ENCODE measurements around the gene RTP5.
"Not testable (repeated sequence)": the region's sequence is repeated elsewhere in the genome, so short reads cannot be mapped to it uniquely, and the experiment has no call there.

The RTP5 gene

GRCh38 chr2:241869087-241869961, at the start of gene RTP5:
TSS of gene RTP5 (plus strand) at chr2:241869729. CDS start at chr2:241869757, 28 bp downstream.
- no peak for DNase-seq

- not testable (repeated sequence) for DNase-seq
Observed at GRCh38 chr2:241819947-241820624, 49.4 kb upstream of the RTP5 start.

DNA sequence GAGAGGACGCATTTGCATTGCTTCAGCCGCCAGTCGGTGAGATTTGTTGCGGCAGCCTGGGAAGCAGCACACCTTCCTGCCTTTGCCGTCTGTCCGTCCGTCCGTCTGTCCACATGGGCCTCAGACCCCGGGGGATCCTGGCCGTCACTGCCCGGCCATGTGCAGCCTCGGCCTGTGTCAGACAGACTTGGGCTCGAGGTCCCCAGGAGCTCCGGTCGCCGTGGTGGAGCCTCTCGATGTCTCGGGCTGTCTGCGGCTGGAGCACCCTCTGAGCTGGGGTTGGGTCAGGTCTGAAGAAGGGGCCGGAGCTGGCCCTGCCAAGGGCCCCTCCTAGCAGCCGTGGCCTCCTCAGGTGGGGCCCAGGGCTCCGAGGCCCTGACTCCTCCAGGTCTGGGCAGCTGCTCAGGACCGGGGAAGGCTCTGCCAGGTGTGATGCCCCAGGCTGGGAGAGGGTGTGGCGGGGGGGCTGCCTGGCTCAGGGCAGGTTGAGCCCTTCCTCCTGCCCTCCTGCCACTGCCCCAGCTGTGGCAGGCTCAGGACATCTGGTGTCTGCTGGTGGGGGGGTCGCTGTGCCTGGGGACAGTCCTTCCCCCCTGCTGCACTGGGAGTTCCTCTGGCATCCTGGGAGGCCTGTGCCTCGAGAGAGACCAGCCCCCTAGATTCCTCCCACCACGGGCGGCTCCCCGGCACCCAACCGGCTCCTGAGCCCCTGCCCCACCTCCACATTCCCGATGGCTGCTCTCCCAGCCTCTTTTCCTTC, 48.7 kb upstream of the RTP5 start:
- no peak for DNase-seq

DNA sequence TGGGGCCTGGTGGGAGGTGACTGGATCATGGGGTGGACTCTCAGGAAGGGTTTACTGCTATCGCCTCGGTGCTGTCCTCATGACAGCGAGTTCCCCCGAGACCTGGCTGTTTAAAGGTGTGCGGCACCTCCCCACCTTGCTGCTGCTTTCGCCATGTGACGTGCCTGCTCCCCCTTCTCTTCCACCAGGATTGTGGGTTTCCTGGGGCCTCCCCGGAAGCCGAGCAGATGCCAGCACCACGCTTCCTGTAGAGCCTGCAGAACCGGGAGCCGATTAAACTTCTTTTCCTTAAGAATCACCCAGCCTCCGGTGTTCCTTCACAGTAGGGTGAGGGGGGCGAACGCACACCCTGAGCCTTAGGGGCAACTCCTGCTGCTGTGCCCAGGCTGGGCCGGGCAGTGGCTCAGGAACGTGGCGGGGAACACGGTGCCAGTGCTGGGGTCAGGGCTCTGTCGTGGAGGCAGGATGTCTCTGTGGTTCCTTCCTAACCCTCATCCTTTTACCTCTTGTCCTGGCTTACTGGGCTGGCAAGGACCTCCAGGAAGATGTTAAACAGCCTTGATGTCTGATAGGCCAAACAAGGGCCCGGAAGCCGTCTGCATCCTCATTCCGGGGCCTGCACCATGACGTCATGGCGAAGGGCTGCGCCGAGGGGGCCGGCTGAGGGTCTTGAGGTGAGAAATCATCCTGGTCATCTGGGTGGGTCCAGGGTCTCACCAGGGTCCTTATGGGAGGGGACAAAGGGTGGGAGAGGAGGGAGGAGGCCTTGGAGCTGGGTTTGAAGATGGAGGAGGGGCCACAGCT, 47.9 kb upstream of the RTP5 start:
- no peak for DNase-seq

GRCh38 chr2:241822264-241822623, 47.3 kb upstream of the RTP5 start:
- DNase-seq, result no peak

DNA sequence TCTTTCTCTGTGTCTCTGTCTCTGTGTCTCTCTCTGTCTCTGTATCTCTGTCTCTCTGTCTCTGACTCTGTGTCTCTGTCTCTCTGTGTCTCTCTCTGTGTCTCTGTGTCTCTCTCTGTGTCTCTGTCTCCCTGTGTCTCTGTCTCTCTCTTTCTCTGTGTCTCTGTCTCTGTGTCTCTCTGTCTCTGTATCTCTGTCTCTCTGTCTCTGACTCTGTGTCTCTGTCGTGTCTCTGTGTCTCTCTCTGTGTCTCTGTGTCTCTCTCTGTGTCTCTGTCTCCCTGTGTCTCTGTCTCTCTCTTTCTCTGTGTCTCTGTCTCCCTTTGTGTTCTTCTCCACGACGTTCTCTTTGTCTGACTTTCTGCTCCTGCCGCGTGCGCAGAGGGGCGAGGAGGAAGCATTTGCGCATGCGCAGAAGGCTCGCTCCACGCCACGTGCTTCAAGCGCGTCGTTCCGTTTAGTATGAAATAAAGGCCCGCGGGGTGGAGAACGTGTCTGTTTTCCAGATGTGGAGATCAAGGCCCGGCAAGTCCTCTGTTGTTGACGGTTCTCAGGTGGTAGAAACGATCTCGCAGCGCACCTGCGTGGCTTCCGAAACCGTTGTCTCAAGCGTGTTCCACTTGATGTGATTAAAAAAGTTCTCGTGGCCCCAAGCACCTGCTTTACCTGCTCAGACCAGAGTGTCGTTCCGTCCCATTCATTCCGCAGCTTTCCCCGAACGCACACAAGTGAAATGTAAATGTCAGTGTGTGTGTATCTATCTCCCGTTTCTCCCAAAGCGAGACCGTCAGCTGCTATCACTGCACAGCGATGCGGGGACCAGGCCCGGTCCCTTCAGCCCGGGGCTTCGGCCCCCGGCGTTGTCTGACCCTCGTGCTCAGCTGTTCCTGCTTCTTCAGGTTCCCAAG, 45.7 kb upstream of the RTP5 start:
- not testable (repeated sequence) for DNase-seq

GRCh38 chr2:241827394-241827793, 42.1 kb upstream of the RTP5 start:
- no peak for DNase-seq

- DNase-seq, result no peak
Observed at GRCh38 chr2:241833101-241833663, 36.3 kb upstream of the RTP5 start.

GRCh38 chr2:241833756-241834526, 35.6 kb upstream of the RTP5 start:
- not testable (repeated sequence) for DNase-seq

DNA sequence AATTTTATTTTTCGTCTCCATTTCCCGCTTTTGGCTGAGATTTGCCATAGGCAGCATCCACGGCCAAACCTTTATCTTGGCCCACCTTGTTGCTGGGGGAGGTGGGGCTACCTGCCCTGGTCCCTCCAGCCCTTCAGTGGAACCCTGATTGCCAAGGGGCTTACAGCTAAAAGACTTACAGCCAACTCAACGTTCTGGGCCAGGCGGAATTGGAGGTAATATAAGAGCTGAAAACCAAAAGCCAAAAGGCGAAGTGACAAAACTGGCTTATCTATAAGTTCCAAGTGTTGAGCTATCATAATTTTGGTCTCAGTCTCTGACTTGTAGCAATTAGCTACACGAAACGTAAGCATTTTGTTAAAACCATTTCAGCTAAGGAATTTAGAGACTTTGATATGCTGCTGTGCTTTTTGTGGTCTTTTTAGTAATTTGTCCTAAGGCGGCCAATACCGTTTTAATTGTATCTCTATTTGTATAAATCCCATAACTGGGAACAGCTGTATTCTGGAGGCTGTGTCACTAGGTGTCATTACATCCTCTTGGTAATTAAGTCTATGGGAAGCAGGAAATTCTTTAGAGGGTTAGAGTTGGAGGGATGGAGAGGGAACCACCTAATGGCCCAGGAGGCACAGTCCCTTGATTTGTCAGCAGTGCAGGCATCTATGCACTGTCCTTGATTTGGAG, 34.9 kb upstream of the RTP5 start:
- DNase-seq, result no peak

GRCh38 chr2:241835611-241836010, 33.9 kb upstream of the RTP5 start:
- no peak for DNase-seq

- no peak for DNase-seq
Observed at GRCh38 chr2:241836292-241836691, 33.2 kb upstream of the RTP5 start.

DNA sequence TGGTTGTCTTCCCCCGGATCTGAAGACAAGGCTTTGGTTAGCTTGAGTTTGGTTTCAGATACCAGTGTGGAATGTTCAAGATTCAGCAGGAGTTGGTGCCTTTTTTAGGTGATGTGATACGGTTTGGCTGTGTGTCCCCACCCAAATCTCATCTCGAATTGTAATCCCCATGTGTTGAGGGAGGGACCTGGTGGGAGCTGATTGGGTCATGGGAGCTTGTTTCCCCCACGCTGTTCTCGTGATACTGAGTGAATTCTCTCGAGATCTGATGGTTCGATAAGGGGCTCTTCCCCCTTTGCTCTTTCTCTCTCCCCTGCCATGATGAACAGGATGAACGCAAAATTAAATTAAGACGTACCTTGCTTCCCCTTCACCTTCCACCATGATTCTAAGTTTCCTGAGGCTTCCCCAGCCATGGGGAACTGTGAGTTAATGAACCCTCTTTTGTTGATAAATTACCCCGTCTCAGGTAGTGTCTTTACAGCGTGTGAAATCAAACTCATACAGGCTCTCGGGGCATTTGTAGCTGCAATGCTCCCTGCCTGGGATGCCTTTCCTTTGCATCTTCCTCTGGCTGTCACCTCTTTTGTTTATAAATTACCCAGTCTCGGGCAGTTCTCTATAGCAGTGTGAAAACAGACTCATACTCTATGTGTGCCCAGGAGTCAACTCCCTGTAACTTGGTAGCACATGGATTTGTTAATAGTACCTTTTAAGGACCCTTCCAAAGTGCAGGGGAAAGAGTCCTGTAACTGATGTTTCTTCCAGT, 32.1 kb upstream of the RTP5 start:
- DNase-seq, result no peak

DNA sequence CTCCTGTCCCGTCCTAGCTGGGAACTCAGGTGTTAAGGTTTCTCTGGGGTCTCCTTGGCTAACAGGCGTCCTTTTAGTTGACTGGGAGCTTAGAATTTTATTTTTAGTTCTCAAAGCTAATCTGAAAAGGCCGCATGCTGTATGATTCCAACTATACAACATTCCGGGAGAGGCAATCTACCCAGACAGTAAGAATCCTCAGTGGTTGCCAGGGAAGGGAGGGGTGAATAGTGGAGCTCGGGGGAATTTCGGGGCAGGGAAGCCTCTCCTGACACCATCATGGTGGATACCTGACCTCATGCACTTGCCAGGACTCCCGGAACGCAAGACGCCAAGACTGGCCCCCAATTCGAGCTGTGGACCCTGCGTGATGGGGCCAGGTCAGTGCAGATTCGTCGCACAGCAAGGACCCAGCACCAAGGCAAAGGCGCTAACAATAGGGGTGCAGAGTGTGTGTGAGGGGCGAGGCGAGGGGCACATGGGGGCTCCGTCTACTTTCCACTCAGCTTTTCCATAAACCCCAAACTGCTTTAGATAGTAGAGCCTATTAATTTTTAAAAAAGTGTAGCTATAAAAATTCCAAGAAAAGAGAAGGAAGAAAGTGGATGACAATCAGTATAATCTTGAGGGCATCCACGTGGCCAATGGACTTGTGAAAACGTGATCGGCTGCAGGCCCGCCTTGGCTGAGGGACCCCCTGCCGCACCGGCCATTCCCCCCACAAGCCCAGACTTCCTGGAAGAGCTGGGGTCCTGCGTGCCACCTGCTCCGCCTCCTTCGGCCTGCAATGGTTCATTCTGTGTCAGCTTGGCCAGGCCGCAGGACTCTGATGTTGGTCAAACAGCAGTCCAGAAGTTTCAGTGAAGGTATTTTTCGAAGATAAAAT, 28.1 kb upstream of the RTP5 start:
- no peak for DNase-seq

DNA sequence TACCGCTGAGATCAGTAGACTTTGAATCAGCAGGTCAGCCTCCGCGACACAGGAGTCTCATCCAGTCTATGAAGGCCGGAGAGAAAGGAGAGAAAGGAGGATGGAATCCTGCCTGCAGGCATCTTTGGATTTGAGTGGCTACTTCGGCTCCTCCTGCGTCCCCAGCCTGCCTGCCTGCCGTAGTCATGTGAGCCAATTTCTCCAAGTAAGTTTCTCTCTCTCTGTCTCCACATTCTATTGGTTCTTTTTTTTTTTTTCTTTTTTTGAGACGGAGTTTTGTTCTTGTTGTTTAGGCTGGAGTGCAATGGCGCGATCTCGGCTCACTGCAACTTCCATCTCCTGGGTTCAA, 27.5 kb upstream of the RTP5 start:
- no peak for DNase-seq

DNA sequence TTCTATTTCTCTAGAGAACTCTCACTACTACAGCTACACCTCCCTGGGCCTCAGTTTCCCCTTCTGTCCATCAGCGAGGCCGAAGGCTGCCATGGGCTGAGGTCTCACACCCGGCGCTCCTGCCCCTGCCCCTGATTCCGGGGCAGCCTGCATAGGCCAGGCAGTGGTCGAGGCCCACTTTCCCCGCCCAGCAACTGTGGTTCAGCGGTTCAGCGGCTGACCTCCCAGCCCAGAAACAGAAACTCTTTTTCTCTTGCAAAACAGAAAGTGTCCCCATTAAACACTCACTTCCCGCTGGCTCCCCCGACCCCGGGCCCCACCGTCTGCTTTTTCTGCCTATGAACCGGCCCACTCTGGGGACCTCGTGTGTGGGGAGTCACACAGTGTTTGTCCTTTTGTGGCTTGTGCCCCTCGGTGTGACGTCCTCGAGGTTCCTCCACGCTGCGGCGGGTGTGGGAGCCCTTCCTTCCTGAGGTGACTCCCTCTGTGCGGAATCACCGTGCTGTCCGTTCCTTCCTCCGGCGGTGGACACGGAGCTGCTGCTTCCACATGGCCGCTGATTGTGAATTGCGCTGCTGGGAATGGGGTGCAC, 26.8 kb upstream of the RTP5 start:
- DNase-seq, result peak; percentile 62 to 68

- DNase-seq, result no peak
Observed at GRCh38 chr2:241843321-241844065, 26.0 kb upstream of the RTP5 start.

Measured in CD4-positive, alpha-beta T cell treated with Interferon alpha-2 for 1 hour (primary cell).